ENCODE results near the gene CNN3.

Gene CNN3

GRCh38 chr1:94922761-94923331, 4.1 kb downstream of the CNN3 start:
- DNase-seq (ENCODE audit: low spot score): no peak

GRCh38 chr1:94921977-94922376, 4.9 kb downstream of the CNN3 start:
- DNase-seq (ENCODE audit: low spot score): no peak

- no peak for DNase-seq (ENCODE audit: low spot score)
Observed at GRCh38 chr1:94920061-94920460, 6.8 kb downstream of the CNN3 start.

- DNase-seq (ENCODE audit: low spot score): no peak
Observed at GRCh38 chr1:94919241-94920030, 7.5 kb downstream of the CNN3 start.

GRCh38 chr1:94917251-94917650, 9.7 kb downstream of the CNN3 start:
- DNase-seq (ENCODE audit: low spot score): no peak

GRCh38 chr1:94912263-94913184, 14.4 kb downstream of the CNN3 start:
- no peak for DNase-seq (ENCODE audit: low spot score)

- no peak for DNase-seq (ENCODE audit: low spot score)
Observed at GRCh38 chr1:94909486-94909885, 17.4 kb downstream of the CNN3 start.

GRCh38 chr1:94908965-94909364, 17.9 kb downstream of the CNN3 start:
- no peak for DNase-seq (ENCODE audit: low spot score)

- DNase-seq (ENCODE audit: low spot score): no peak
Observed at GRCh38 chr1:94908190-94908589, 18.7 kb downstream of the CNN3 start.

- no peak for DNase-seq (ENCODE audit: low spot score)
Observed at GRCh38 chr1:94907136-94907535, 19.8 kb downstream of the CNN3 start.

- DNase-seq (ENCODE audit: low spot score): no peak
Observed at GRCh38 chr1:94906382-94906781, 20.5 kb downstream of the CNN3 start.

GRCh38 chr1:94905207-94905606, 21.7 kb downstream of the CNN3 start:
- DNase-seq (ENCODE audit: low spot score): no peak

GRCh38 chr1:94903280-94904009, 23.5 kb downstream of the CNN3 start:
- DNase-seq (ENCODE audit: low spot score): no peak

GRCh38 chr1:94901841-94902240, 25.1 kb downstream of the CNN3 start:
- no peak for DNase-seq (ENCODE audit: low spot score)

GRCh38 chr1:94899756-94900155, 27.2 kb downstream of the CNN3 start:
- DNase-seq (ENCODE audit: low spot score): no peak

- no peak for DNase-seq (ENCODE audit: low spot score)
Observed at GRCh38 chr1:94898491-94899385, 28.2 kb downstream of the CNN3 start.

- DNase-seq (ENCODE audit: low spot score): no peak
Observed at GRCh38 chr1:94895518-94895917, 31.4 kb downstream of the CNN3 start.

GRCh38 chr1:94894630-94895029, 32.3 kb downstream of the CNN3 start:
- DNase-seq (ENCODE audit: low spot score): no peak

GRCh38 chr1:94892604-94893254, 34.2 kb downstream of the CNN3 start:
- DNase-seq (ENCODE audit: low spot score): no peak

- DNase-seq (ENCODE audit: low spot score): no peak
Observed at GRCh38 chr1:94888201-94888600, 38.7 kb downstream of the CNN3 start.
